GM13976 (cell line): Measurements from ENCODE around the gene CSF1R.

ENCODE experiments used
- DNase-seq: peaks from one replicate; pipeline ENCODE4 v3.0.0; 2012; ENCODE audit warnings: low spot score
- in situ Hi-C: fragments of 300-500 bp; cut with MboI; formaldehyde crosslinking; loops from one replicate; pipeline ENCODE4 v1.12.0; 2022; ENCODE audit warnings: low sequenced_read_pairs, mixed read lengths, inconsistent platforms; ENCODE audit not compliant: unreplicated experiment
- TF ChIP-seq, protein P1 (sequence below): IDR thresholded peaks from 2 replicates; pipeline ENCODE4 v1.5.1; 2012; ENCODE audit warnings: borderline replicate concordance, mild to moderate bottlenecking; ENCODE audit not compliant: insufficient read depth; ENCODE audit errors: extremely low read depth, missing control alignments, control extremely low read depth

CSF1R gene

DNA sequence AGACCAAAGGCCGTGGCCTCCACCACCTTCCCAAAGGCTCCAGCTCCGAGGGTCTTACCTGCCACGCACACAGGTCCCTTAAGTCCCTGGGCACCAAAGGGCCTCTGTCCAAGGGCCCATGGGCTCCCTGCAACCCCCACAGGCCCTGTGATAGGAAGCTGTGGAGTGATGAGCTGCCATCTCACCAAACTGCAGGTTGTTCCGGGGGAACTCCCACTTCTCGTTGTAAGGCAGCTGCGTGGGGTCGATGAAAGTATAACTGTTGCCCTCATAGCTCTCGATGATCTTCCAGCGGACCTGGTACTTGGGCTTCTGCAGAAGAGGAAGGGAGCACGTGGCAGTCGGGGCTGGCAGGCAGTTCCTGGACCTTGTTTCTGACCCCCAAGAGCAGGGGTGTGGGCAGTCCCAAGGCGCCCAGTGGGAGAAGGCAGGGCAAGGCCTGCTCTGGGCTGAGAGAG is 24.8 kb downstream of the CSF1R start:
- in situ Hi-C loops, result no loop called here
- TF ChIP-seq, protein P1, sequence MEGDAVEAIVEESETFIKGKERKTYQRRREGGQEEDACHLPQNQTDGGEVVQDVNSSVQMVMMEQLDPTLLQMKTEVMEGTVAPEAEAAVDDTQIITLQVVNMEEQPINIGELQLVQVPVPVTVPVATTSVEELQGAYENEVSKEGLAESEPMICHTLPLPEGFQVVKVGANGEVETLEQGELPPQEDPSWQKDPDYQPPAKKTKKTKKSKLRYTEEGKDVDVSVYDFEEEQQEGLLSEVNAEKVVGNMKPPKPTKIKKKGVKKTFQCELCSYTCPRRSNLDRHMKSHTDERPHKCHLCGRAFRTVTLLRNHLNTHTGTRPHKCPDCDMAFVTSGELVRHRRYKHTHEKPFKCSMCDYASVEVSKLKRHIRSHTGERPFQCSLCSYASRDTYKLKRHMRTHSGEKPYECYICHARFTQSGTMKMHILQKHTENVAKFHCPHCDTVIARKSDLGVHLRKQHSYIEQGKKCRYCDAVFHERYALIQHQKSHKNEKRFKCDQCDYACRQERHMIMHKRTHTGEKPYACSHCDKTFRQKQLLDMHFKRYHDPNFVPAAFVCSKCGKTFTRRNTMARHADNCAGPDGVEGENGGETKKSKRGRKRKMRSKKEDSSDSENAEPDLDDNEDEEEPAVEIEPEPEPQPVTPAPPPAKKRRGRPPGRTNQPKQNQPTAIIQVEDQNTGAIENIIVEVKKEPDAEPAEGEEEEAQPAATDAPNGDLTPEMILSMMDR, result no peak
- DNase-seq, result no peak

DNA sequence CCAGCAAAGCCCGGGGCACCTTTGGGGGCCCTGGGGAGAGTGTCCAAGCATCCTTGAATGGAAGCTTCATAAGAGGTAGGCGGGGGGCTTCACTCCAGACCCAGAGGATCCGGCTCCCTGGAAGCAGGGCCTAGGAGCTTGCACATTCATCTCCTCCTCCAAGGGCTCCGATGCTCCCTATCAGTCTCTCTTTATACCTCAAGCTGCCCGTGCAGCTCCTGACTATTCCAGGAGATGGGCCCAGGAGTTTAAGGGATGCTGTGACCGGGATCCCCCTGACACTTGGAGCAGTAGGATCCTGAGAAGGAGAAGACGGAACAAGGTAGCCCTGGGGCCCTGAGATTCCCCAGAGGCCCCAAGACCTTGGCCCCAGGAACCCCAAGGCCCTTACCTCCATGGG is 25.9 kb downstream of the CSF1R start:
- TF ChIP-seq, protein P1, result no peak
- peak; percentile 8 for DNase-seq
- in situ Hi-C loops, result no loop called here

DNA sequence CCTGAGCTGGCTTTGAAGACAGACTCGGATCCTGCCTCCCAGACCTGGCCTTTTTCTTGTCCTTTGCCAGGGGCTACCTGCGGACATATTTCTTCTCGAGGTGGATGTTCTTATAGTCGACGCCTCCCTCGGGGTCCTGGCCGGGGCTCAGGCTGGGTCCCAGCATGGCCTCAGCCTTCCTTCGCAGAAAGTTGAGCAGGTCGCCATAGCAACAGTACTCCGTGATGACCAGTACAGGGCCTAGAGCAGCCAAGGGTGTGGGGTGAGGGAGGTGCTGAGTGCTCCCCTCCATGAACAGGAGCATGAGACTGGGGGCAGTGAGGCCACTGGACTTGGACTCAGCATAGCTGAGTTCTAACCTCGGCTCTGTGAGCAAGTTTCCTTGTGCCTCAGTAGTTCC is 26.7 kb downstream of the CSF1R start:
- peak; percentile 15 for DNase-seq
- in situ Hi-C loops, result no loop called here
- TF ChIP-seq, protein P1, result no peak

DNA sequence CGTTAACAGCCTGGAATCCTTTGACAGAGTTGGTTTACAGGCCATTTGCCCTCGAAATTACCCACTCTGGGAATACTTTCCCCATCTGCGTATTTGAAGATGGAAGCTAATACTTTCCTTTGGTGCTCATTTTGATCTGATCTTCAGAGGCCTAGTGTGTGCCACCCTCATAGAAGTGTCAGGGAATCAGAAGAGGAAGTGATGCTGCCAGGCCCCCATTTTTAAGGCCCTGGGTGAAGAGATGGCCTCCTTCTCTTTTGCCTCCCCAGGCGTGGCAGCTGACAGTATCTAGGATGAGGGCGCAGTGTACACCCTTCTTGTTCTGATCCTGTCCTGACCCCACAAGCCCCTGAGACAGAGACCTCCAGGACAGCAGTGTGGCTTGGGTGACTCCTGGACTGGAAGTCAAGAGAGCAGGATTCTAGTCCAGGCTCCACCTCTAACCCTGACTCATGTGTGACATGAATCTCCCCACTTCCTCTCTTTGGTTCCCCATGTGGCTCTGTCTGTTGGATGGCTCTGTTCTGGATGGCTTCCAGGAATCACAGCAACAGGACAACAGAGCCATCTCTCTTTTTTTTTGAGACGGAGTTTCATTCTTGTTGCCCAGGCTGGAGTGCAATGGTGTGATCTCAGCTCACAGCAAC is 27.8 kb downstream of the CSF1R start:
- peak; percentile 37 for DNase-seq
- in situ Hi-C loops, result no loop called here
- TF ChIP-seq, protein P1, result no peak

DNA sequence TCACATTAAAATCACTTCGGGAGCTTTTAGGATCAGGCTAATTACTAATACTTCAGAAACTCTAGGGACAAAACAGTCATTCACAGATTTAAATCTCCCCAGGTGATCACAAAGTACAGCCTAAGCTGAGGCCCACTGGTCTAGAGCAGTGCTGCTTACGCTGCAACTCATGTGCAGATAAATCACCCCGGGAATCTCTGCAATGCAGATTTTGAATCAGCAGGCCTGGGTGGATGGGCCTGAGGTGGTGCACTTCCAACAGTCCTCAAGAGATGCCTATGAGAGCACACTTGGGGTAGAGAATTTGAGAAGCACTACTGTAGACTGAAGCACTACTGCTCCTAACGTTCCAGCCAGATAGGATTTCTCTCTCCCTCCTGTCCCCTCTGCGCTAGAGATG is 28.4 kb downstream of the CSF1R start:
- TF ChIP-seq, protein P1, result no peak
- no peak for DNase-seq
- in situ Hi-C loops, result no loop called here

DNA sequence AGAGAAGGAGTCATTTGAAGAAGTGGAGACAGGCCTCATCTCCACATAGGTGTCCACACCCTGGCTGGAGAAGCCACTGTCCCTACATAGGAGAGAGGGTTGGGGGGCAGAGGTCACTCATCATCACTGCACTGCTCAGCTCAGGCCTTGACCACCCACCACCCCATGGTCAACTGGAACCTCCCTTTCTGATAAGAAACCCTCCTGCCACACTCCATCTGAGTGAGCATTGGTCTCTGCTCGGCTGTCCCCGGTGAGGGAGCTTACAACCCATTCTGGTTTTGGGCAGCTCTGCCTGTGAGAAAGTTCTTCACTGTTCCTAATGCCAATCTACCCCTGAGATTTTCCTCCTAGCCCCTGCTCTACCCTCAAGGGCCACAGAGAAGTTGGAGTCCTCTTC is 28.8 kb downstream of the CSF1R start:
- TF ChIP-seq, protein P1, result no peak
- in situ Hi-C loops, result no loop called here
- no peak for DNase-seq
